ENCODE results near the gene TPO.

GRCh38 chr2:1478311-1479305, 65.3 kb downstream of the TPO start:
- no peak for TF ChIP-seq POLR2AphosphoS5 (IDR thresholded peaks at IDR 0.05; ENCODE audit: low read depth, low read length)
- TF ChIP-seq SIN3A (IDR thresholded peaks at IDR 0.05; ENCODE audit: borderline replicate concordance, insufficient read depth, low read length), result no peak

Measured in PFSK-1 (cell line).